ENCODE measurements around the gene TMEM63C.

TMEM63C gene

GRCh38 chr14:77142005-77142800 lies 39.4 kb upstream of the TMEM63C start:
- peaks cover 28% of the 10 kb centered on the region for H3K4me1 ChIP-seq
- H3K27me3 ChIP-seq = peaks cover 97% of the 10 kb centered on the region
- no peak for TF ChIP-seq Cebpa-rat (IDR thresholded peaks at IDR 0.05)
- no peak overlapping the region for H3K27ac ChIP-seq
- H3K4me3 ChIP-seq = peak overlapping the region; percentile 69
- H3K9me3 ChIP-seq = no peaks in the 10 kb centered on the region
- H3K9ac ChIP-seq = no peak overlapping the region
- no peaks in the 10 kb centered on the region for H3K36me3 ChIP-seq
- peaks cover 50% of the 10 kb centered on the region for H4K20me1 ChIP-seq
- H3K4me2 ChIP-seq = peak overlapping the region; percentile 99

- no peak overlapping the region for H3K4me2 ChIP-seq
Measured at GRCh38 chr14:77143071-77143470, 38.5 kb upstream of the TMEM63C start.

GRCh38 chr14:77144412-77145115 lies 37.0 kb upstream of the TMEM63C start:
- H3K36me3 ChIP-seq = no peaks in the 10 kb centered on the region
- no peaks in the 10 kb centered on the region for H3K9me3 ChIP-seq
- no peak overlapping the region for H3K4me2 ChIP-seq
- TF ChIP-seq Cebpa-rat (IDR thresholded peaks at IDR 0.05) = no peak
- no peak overlapping the region for H3K9ac ChIP-seq
- H3K27ac ChIP-seq = no peak overlapping the region
- peaks cover 37% of the 10 kb centered on the region for H4K20me1 ChIP-seq
- H3K4me1 ChIP-seq = peaks cover 22% of the 10 kb centered on the region
- peaks cover 78% of the 10 kb centered on the region for H3K27me3 ChIP-seq
- no peak overlapping the region for H3K4me3 ChIP-seq

More at GRCh38 chr14:77143071-77143470, 38.5 kb upstream of the TMEM63C start:
- TF ChIP-seq Cebpa-rat (IDR thresholded peaks at IDR 0.05) = no peak
- Histone ChIP-seq H3K9me3 (no peaks in the 10 kb centered on the region), H3K9ac (no peak overlapping the region), H3K36me3 (no peaks in the 10 kb centered on the region), H4K20me1 (peaks cover 49% of the 10 kb centered on the region), H3K4me1 (peaks cover 28% of the 10 kb centered on the region), H3K27ac (no peak overlapping the region), H3K27me3 (peaks cover 93% of the 10 kb centered on the region), H3K4me3 (no peak overlapping the region)

- TF ChIP-seq Cebpa-rat (IDR thresholded peaks at IDR 0.05) = no peak
- Histone ChIP-seq H3K4me1 (peaks cover 9% of the 10 kb centered on the region), H3K27me3 (peaks cover 62% of the 10 kb centered on the region), H4K20me1 (peaks cover 21% of the 10 kb centered on the region), H3K9me3 (no peaks in the 10 kb centered on the region), H3K4me2 (no peak overlapping the region), H3K27ac (no peak overlapping the region), H3K4me3 (no peak overlapping the region), H3K36me3 (no peaks in the 10 kb centered on the region), H3K9ac (no peak overlapping the region)
Measured at GRCh38 chr14:77145975-77146740, 35.4 kb upstream of the TMEM63C start.

GRCh38 chr14:77148510-77149231 lies 32.9 kb upstream of the TMEM63C start:
- no peak for TF ChIP-seq Cebpa-rat (IDR thresholded peaks at IDR 0.05)
- Histone ChIP-seq H4K20me1 (no peaks in the 10 kb centered on the region; the same call in 1 of the 2 replicates), H3K4me2 (no peak overlapping the region), H3K27me3 (peaks cover 37% of the 10 kb centered on the region), H3K9me3 (no peaks in the 10 kb centered on the region), H3K27ac (no peak overlapping the region), H3K36me3 (no peaks in the 10 kb centered on the region), H3K4me1 (no peaks in the 10 kb centered on the region), H3K4me3 (no peak overlapping the region), H3K9ac (no peak overlapping the region)

GRCh38 chr14:77151245-77151644 lies 30.4 kb upstream of the TMEM63C start:
- Histone ChIP-seq H4K20me1 (no peaks in the 10 kb centered on the region), H3K4me3 (no peak overlapping the region), H3K9ac (no peak overlapping the region), H3K27ac (no peak overlapping the region), H3K9me3 (no peaks in the 10 kb centered on the region), H3K27me3 (peaks cover 12% of the 10 kb centered on the region), H3K4me2 (no peak overlapping the region), H3K36me3 (no peaks in the 10 kb centered on the region), H3K4me1 (peaks cover 13% of the 10 kb centered on the region)
- no peak for TF ChIP-seq Cebpa-rat (IDR thresholded peaks at IDR 0.05)

GRCh38 chr14:77151918-77152588 lies 29.5 kb upstream of the TMEM63C start:
- H3K4me3 ChIP-seq = no peak overlapping the region

GRCh38 chr14:77153802-77154201 lies 27.8 kb upstream of the TMEM63C start:
- H3K4me2 ChIP-seq = no peak overlapping the region
- no peak for TF ChIP-seq Cebpa-rat (IDR thresholded peaks at IDR 0.05)
- peaks cover 13% of the 10 kb centered on the region for H3K4me1 ChIP-seq
- no peaks in the 10 kb centered on the region for H3K36me3 ChIP-seq
- no peak overlapping the region for H3K4me3 ChIP-seq
- no peak overlapping the region for H3K9ac ChIP-seq
- H3K9me3 ChIP-seq = no peaks in the 10 kb centered on the region
- H4K20me1 ChIP-seq = no peaks in the 10 kb centered on the region
- no peak overlapping the region for H3K27ac ChIP-seq
- no peaks in the 10 kb centered on the region for H3K27me3 ChIP-seq

More at GRCh38 chr14:77151918-77152588, 29.5 kb upstream of the TMEM63C start:
- Histone ChIP-seq H3K4me2 (no peak overlapping the region), H3K27me3 (peaks cover 4% of the 10 kb centered on the region; the same call in 1 of the 2 replicates), H3K9me3 (no peaks in the 10 kb centered on the region), H3K36me3 (no peaks in the 10 kb centered on the region), H3K9ac (no peak overlapping the region), H3K27ac (no peak overlapping the region), H4K20me1 (no peaks in the 10 kb centered on the region), H3K4me1 (peaks cover 13% of the 10 kb centered on the region)
- no peak for TF ChIP-seq Cebpa-rat (IDR thresholded peaks at IDR 0.05)

GRCh38 chr14:77154421-77154820 lies 27.2 kb upstream of the TMEM63C start:
- Histone ChIP-seq H3K4me1 (peaks cover 13% of the 10 kb centered on the region), H4K20me1 (no peaks in the 10 kb centered on the region), H3K4me2 (peak overlapping the region; percentile 39; the same call in 1 of the 2 replicates), H3K27ac (no peak overlapping the region), H3K36me3 (no peaks in the 10 kb centered on the region), H3K9me3 (no peaks in the 10 kb centered on the region), H3K27me3 (no peaks in the 10 kb centered on the region), H3K4me3 (no peak overlapping the region), H3K9ac (no peak overlapping the region)
- no peak for TF ChIP-seq Cebpa-rat (IDR thresholded peaks at IDR 0.05)
